ENCODE measurements around the gene NAIF1. TPM values are rescaled to one million over a fixed set of nuclear protein-coding genes. Genes with fewer than 3 reads are reported as not detected.

NAIF1 gene
- polyA plus RNA-seq, 1 donor from 2014 or later, result 9.9 TPM

GRCh38 chr9:128026773-128027541 is 40.2 kb downstream of the NAIF1 start:
- H3K9ac ChIP-seq (ENCODE audit: low read length), result no peak overlapping the region
- no peaks in the 10 kb centered on the region for H3K27me3 ChIP-seq (ENCODE audit: insufficient read depth, low read depth, low read length)
- no peak overlapping the region for H3K4me3 ChIP-seq (ENCODE audit: low read length)
- no peaks in the 10 kb centered on the region for H3K36me3 ChIP-seq (ENCODE audit: insufficient read depth, low read length)
- no peaks in the 10 kb centered on the region for H3K79me2 ChIP-seq (replicated peaks; ENCODE audit: insufficient read depth, low read length)
- no peaks in the 10 kb centered on the region for H3K9me3 ChIP-seq (ENCODE audit: low read length)
- no peaks in the 10 kb centered on the region for H4K20me1 ChIP-seq (ENCODE audit: insufficient read depth)
- no peak overlapping the region for H3K27ac ChIP-seq (ENCODE audit: low read length)
- H3K9me2 ChIP-seq (ENCODE audit: insufficient read depth, low read length), result no peaks in the 10 kb centered on the region
- no peaks in the 10 kb centered on the region for H3F3A ChIP-seq (ENCODE audit: insufficient read depth, low read length, poor library complexity, severe bottlenecking)
- H2AFZ ChIP-seq (ENCODE audit: low read depth, low read length), result no peak overlapping the region
- TF ChIP-seq POLR2AphosphoS5 (IDR thresholded peaks at IDR 0.05), result no peak
- no peak overlapping the region for H3K4me2 ChIP-seq (ENCODE audit: low read length)

GRCh38 chr9:128026255-128026772 is 40.8 kb downstream of the NAIF1 start:
- Histone ChIP-seq H3K27me3 (ENCODE audit: insufficient read depth, low read depth, low read length) (no peaks in the 10 kb centered on the region), H3K27ac (ENCODE audit: low read length) (no peak overlapping the region), H3K4me2 (ENCODE audit: low read length) (no peak overlapping the region), H4K20me1 (ENCODE audit: insufficient read depth) (no peaks in the 10 kb centered on the region), H3F3A (ENCODE audit: insufficient read depth, low read length, poor library complexity, severe bottlenecking) (no peaks in the 10 kb centered on the region), H3K79me2 (replicated peaks; ENCODE audit: insufficient read depth, low read length) (no peaks in the 10 kb centered on the region), H3K9me2 (ENCODE audit: insufficient read depth, low read length) (no peaks in the 10 kb centered on the region), H3K9me3 (ENCODE audit: low read length) (no peaks in the 10 kb centered on the region), H3K4me3 (ENCODE audit: low read length) (no peak overlapping the region), H2AFZ (ENCODE audit: low read depth, low read length) (no peak overlapping the region), H3K36me3 (ENCODE audit: insufficient read depth, low read length) (no peaks in the 10 kb centered on the region), H3K9ac (ENCODE audit: low read length) (no peak overlapping the region)
- no peak for TF ChIP-seq MXI1 (conservative IDR thresholded peaks at IDR 0.05; ENCODE audit: poor library complexity, severe bottlenecking)
- no peak for TF ChIP-seq REST (IDR thresholded peaks at IDR 0.05; ENCODE audit: borderline replicate concordance)
- TF ChIP-seq CTCF (IDR thresholded peaks at IDR 0.05; ENCODE audit: poor library complexity, severe bottlenecking), result no peak
- no peak for TF ChIP-seq TAF1 (IDR thresholded peaks at IDR 0.05; ENCODE audit: low read depth)

GRCh38 chr9:128025736-128026135 is 41.4 kb downstream of the NAIF1 start:
- Histone ChIP-seq H3K4me2 (ENCODE audit: low read length) (no peak overlapping the region), H3K9ac (ENCODE audit: low read length) (no peak overlapping the region), H2AFZ (ENCODE audit: low read depth, low read length) (no peak overlapping the region), H3K9me3 (ENCODE audit: low read length) (no peaks in the 10 kb centered on the region), H3K4me3 (ENCODE audit: low read length) (no peak overlapping the region), H3K27me3 (ENCODE audit: insufficient read depth, low read depth, low read length) (no peaks in the 10 kb centered on the region), H3K27ac (ENCODE audit: low read length) (no peak overlapping the region), H4K20me1 (ENCODE audit: insufficient read depth) (no peaks in the 10 kb centered on the region), H3K36me3 (ENCODE audit: insufficient read depth, low read length) (no peaks in the 10 kb centered on the region), H3F3A (ENCODE audit: insufficient read depth, low read length, poor library complexity, severe bottlenecking) (no peaks in the 10 kb centered on the region), H3K9me2 (ENCODE audit: insufficient read depth, low read length) (no peaks in the 10 kb centered on the region), H3K79me2 (replicated peaks; ENCODE audit: insufficient read depth, low read length) (no peaks in the 10 kb centered on the region)
- TF ChIP-seq SMC3 (conservative IDR thresholded peaks at IDR 0.05; ENCODE audit: poor library complexity) (no peak), MXI1 (conservative IDR thresholded peaks at IDR 0.05; ENCODE audit: poor library complexity, severe bottlenecking) (no peak), POLR2AphosphoS5 (IDR thresholded peaks at IDR 0.05) (no peak), EZH2 (IDR thresholded peaks at IDR 0.05; ENCODE audit: borderline replicate concordance, insufficient read depth, low read length, poor library complexity, severe bottlenecking) (no peak), CTCF (IDR thresholded peaks at IDR 0.05; ENCODE audit: poor library complexity, severe bottlenecking) (no peak), EP300 (conservative IDR thresholded peaks at IDR 0.05; ENCODE audit: poor library complexity, severe bottlenecking) (no peak), RAD21 (conservative IDR thresholded peaks at IDR 0.05) (no peak), REST (IDR thresholded peaks at IDR 0.05; ENCODE audit: borderline replicate concordance) (no peak), TAF1 (IDR thresholded peaks at IDR 0.05; ENCODE audit: low read depth) (no peak)
